Measurements from ENCODE around the gene AKAP9. TPM values are rescaled to one million over a fixed set of nuclear protein-coding genes. Genes with fewer than 3 reads are reported as not detected.

AKAP9 gene
- total and polyA plus RNA-seq, 9 of the 15 experiments (the other 6 are each of a cell fraction or from before 2014, with no cell fraction given): 25.5 to 80.9 (median 46.3) TPM

DNA sequence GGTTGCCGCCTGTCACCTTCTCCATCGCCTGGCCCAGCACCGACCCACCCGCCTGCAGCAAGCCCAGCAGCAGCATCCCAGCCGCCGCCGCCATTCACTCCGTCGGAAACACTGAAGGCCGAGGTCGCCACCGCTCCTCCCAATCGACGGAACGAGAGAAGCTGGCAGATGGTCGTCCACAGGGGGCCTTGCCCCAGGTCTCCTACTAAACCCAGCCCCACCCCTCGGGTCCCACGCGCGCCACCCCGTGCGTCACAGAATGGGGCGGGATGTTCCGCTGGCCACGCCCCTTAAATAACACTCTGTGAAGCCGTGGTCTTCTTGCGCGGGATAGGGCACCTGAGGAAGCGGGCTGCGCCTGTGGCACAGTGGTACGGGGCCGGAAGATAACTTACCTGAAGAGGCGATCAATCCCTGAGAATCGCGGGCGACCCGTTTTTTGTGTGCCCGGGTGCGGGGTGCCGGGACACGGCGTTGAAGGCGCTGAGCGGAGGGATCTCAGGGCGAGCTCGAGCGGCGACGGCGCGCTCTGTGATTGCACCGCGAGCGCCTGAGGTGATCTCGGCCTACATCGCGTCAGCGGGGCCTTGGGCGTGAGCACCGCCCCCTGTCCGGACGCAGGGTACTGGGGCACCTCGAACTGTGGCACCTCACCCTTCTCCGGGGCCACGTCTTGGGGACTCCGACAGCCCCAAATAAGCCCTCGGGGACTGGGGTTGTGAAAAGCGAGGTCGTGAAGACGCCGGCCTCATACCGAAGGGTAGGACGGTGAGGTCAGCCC, 193.8 kb downstream of the AKAP9 start, which contains the start of gene CYP51A1 (continued):
- TF ChIP-seq, protein P1, sequence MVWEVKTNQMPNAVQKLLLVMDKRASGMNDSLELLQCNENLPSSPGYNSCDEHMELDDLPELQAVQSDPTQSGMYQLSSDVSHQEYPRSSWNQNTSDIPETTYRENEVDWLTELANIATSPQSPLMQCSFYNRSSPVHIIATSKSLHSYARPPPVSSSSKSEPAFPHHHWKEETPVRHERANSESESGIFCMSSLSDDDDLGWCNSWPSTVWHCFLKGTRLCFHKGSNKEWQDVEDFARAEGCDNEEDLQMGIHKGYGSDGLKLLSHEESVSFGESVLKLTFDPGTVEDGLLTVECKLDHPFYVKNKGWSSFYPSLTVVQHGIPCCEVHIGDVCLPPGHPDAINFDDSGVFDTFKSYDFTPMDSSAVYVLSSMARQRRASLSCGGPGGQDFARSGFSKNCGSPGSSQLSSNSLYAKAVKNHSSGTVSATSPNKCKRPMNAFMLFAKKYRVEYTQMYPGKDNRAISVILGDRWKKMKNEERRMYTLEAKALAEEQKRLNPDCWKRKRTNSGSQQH (CRISPR knock-in tag; IDR thresholded peaks at IDR 0.05): no peak; the same call in 1 of the 2 replicates
- TF ChIP-seq MTF1 (CRISPR knock-in tag; IDR thresholded peaks at IDR 0.05; ENCODE audit: borderline replicate concordance): no peak
- no peak for TF ChIP-seq CREBBP (IDR thresholded peaks at IDR 0.05; ENCODE audit: low read depth, low read length)
- no peak for TF ChIP-seq ZNF217 (CRISPR knock-in tag; IDR thresholded peaks at IDR 0.05)
- no peak for TF ChIP-seq ZNF764 (CRISPR knock-in tag; IDR thresholded peaks at IDR 0.05; ENCODE audit: low read depth)
- TF ChIP-seq KLF13 (tag; IDR thresholded peaks at IDR 0.05; ENCODE audit: borderline replicate concordance, low read depth): no peak
- 0 out of 4 replicates have a peak, but pooled peaks of 1 of the 2 experiments have one; percentile 69 for TF ChIP-seq SRF (CRISPR knock-in tag; IDR thresholded peaks at IDR 0.05)
- TF ChIP-seq MED1 (CRISPR knock-in tag; IDR thresholded peaks at IDR 0.05; ENCODE audit: borderline replicate concordance): no peak
- TF ChIP-seq, protein P2, sequence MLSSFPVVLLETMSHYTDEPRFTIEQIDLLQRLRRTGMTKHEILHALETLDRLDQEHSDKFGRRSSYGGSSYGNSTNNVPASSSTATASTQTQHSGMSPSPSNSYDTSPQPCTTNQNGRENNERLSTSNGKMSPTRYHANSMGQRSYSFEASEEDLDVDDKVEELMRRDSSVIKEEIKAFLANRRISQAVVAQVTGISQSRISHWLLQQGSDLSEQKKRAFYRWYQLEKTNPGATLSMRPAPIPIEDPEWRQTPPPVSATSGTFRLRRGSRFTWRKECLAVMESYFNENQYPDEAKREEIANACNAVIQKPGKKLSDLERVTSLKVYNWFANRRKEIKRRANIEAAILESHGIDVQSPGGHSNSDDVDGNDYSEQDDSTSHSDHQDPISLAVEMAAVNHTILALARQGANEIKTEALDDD (IDR thresholded peaks at IDR 0.05): no peak
- peak; percentile 65; the same call in 1 of the 2 replicates for TF ChIP-seq ZC3H8 (IDR thresholded peaks at IDR 0.05)
- TF ChIP-seq NFATC3 (IDR thresholded peaks at IDR 0.05): no peak; the same call in 1 of the 2 replicates
- TF ChIP-seq, protein P3, sequence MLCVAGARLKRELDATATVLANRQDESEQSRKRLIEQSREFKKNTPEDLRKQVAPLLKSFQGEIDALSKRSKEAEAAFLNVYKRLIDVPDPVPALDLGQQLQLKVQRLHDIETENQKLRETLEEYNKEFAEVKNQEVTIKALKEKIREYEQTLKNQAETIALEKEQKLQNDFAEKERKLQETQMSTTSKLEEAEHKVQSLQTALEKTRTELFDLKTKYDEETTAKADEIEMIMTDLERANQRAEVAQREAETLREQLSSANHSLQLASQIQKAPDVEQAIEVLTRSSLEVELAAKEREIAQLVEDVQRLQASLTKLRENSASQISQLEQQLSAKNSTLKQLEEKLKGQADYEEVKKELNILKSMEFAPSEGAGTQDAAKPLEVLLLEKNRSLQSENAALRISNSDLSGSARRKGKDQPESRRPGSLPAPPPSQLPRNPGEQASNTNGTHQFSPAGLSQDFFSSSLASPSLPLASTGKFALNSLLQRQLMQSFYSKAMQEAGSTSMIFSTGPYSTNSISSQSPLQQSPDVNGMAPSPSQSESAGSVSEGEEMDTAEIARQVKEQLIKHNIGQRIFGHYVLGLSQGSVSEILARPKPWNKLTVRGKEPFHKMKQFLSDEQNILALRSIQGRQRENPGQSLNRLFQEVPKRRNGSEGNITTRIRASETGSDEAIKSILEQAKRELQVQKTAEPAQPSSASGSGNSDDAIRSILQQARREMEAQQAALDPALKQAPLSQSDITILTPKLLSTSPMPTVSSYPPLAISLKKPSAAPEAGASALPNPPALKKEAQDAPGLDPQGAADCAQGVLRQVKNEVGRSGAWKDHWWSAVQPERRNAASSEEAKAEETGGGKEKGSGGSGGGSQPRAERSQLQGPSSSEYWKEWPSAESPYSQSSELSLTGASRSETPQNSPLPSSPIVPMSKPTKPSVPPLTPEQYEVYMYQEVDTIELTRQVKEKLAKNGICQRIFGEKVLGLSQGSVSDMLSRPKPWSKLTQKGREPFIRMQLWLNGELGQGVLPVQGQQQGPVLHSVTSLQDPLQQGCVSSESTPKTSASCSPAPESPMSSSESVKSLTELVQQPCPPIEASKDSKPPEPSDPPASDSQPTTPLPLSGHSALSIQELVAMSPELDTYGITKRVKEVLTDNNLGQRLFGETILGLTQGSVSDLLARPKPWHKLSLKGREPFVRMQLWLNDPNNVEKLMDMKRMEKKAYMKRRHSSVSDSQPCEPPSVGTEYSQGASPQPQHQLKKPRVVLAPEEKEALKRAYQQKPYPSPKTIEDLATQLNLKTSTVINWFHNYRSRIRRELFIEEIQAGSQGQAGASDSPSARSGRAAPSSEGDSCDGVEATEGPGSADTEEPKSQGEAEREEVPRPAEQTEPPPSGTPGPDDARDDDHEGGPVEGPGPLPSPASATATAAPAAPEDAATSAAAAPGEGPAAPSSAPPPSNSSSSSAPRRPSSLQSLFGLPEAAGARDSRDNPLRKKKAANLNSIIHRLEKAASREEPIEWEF (CRISPR knock-in tag; IDR thresholded peaks at IDR 0.05): no peak
- TF ChIP-seq, protein P4, sequence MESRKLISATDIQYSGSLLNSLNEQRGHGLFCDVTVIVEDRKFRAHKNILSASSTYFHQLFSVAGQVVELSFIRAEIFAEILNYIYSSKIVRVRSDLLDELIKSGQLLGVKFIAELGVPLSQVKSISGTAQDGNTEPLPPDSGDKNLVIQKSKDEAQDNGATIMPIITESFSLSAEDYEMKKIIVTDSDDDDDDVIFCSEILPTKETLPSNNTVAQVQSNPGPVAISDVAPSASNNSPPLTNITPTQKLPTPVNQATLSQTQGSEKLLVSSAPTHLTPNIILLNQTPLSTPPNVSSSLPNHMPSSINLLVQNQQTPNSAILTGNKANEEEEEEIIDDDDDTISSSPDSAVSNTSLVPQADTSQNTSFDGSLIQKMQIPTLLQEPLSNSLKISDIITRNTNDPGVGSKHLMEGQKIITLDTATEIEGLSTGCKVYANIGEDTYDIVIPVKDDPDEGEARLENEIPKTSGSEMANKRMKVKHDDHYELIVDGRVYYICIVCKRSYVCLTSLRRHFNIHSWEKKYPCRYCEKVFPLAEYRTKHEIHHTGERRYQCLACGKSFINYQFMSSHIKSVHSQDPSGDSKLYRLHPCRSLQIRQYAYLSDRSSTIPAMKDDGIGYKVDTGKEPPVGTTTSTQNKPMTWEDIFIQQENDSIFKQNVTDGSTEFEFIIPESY (CRISPR knock-in tag; IDR thresholded peaks at IDR 0.05): peak; percentile 68
- TF ChIP-seq, protein P5, sequence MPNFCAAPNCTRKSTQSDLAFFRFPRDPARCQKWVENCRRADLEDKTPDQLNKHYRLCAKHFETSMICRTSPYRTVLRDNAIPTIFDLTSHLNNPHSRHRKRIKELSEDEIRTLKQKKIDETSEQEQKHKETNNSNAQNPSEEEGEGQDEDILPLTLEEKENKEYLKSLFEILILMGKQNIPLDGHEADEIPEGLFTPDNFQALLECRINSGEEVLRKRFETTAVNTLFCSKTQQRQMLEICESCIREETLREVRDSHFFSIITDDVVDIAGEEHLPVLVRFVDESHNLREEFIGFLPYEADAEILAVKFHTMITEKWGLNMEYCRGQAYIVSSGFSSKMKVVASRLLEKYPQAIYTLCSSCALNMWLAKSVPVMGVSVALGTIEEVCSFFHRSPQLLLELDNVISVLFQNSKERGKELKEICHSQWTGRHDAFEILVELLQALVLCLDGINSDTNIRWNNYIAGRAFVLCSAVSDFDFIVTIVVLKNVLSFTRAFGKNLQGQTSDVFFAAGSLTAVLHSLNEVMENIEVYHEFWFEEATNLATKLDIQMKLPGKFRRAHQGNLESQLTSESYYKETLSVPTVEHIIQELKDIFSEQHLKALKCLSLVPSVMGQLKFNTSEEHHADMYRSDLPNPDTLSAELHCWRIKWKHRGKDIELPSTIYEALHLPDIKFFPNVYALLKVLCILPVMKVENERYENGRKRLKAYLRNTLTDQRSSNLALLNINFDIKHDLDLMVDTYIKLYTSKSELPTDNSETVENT (CRISPR knock-in tag; IDR thresholded peaks at IDR 0.05): peak; percentile 82
